TTC549 (cell line): ENCODE results near the gene ACE.

Source experiments
- FAIRE-seq: peaks from 2 replicates; lab custom pipeline; 2012; peaks lifted over from hg19 to GRCh38; lab: Jason Lieb, UNC

The ACE gene

GRCh38 chr17:63476854-63477479 is at the start of gene ACE:
TSS of gene ACE (plus strand) at chr17:63477061. CDS start at chr17:63477095, 34 bp downstream.
- no peak for FAIRE-seq

DNA sequence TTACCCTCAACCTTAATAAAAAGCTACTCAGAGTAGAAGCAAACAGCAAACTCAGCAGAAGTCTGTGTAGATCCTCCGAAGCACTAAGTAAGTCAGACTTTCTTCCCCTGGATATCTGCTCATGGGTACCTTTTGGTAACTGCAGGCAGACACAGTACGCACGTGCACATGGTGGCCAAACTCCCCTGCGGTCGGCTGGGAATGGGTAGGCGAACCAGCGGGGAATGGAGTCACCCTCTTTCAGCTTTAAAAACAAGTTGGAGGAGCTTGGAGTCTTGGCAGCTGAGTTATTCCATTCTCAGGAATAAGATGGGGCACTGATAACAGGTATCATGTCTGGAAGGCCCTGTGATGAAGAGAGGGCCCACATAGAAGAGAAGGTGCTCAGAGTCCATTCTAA is 47.1 kb upstream of the ACE start:
- FAIRE-seq: no peak

GRCh38 chr17:63430223-63430622 is 46.6 kb upstream of the ACE start:
- FAIRE-seq: no peak

DNA sequence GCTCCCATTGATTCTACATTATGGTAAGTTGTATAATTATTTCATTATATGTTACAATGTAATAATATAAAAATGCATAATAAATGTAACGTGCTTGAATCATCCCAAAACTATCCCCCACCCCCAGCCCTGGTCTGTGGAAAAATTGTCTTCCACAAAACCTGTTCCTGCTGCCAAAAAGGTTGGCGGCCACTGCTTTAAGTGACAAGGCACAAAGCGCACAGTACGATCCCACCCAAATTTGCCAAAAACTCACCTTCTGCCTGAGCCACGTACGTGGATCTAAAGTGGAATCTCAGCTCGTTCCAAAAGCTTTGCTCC is 45.3 kb upstream of the ACE start:
- FAIRE-seq: no peak

DNA sequence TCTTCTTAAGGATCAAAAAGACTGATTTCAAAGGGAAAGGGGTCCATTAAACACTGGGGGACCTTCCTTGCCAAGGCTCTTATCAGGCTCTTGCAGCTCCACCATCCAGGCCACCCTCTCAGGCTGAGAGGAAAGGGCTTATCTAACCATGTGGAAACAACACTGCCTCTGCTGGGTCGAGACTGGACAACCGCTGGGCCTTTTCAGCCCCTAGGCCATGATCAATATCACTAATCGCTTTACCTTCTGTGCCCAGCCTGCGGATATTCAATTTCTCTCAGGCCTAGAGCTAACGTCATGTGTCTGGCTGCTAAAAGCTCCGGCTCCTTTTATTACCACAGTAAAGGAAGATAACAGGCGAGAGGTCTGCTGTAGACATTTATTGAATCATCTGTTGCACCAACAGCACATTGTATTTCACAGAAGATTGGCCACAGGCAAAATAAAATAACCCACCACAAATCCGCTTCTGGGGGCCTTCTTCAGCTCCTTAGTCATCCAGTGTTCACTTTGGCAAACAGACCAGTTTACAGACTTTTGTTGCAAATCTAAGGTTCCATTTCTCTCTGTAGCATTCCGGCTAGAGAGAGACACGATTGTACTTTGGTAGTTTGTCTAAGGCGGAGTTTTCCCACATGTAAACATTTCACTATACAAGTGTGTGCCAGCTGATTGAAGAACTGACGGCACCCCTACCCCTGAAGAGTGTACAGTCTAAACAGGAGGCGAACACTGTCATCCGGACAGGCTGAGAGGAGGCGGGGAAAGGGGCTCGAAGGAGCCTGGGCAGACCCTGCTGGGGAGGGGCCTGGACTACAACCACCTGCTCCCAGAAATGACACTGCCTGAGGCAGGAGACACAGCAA is 44.7 kb upstream of the ACE start:
- no peak for FAIRE-seq

DNA sequence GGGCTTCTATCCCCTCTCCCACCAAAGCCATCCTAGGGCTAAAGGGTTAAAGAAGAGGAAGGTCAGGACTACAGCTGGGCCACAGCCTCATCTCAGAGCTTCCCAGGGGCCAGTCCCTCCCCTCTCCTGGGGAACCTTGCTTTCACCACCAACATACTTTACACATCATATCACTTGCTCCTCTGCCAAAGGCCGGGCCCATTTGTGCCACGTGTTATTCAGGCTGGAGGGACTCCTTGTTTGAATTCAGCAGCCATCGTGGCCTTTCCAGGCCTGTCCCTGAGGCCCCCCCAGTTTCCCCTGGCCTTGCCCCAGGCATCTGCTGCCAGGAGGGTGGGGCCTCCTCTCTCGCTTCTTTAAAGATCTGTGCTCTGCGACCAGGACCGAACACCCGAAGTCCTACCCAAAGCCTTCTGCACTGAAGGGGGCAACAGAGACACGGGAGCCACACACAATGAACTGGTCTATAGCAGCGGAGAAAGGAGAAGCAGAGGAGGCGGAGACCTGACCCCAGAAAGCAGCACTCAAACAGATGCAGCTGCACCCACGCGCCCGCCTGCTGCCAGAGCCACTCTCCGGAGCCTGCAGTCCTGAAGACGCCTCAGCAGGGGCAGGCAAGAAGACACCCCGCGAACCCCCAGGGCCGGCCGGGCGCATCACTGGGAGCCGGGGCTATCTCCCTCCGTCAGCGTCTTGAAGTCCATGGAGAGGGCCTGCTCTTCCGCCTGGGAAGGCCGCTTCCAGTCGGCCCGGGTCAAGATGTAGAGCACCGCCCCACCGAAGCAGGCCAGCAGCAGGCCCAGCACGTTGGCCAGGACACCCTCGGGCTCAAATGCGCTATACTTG is 42.9 kb upstream of the ACE start:
- FAIRE-seq: no peak

DNA sequence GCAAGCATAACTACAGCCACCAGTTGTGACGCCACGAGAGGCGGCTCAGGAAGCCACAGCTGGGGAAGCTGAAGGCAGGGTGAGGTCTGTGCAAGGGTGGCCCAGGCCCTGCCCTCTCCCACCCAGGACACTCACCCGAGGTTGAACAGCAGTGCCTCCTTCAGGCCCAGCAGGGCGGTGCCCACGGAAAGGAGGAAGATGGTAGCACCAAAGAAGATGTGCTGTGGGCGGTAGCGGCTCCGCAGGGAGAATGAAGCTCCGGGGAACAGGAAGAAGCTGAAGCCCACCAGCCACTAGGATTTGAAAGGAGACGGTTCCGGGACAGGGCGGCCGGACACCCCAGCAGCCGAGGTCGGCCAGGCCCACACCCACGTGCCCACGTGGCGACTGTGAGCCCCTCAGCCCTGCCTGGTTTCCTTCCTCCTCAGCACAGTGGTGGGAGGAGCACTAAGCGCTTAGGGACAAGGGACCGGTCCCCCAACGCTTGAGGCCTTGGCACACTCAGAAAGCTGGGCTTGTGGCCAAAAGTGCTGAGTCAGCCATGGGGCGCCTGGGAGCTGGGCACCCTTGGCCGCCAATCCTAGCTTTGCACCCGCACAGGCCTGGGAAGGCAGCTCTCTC is 41.8 kb upstream of the ACE start:
- no peak for FAIRE-seq

DNA sequence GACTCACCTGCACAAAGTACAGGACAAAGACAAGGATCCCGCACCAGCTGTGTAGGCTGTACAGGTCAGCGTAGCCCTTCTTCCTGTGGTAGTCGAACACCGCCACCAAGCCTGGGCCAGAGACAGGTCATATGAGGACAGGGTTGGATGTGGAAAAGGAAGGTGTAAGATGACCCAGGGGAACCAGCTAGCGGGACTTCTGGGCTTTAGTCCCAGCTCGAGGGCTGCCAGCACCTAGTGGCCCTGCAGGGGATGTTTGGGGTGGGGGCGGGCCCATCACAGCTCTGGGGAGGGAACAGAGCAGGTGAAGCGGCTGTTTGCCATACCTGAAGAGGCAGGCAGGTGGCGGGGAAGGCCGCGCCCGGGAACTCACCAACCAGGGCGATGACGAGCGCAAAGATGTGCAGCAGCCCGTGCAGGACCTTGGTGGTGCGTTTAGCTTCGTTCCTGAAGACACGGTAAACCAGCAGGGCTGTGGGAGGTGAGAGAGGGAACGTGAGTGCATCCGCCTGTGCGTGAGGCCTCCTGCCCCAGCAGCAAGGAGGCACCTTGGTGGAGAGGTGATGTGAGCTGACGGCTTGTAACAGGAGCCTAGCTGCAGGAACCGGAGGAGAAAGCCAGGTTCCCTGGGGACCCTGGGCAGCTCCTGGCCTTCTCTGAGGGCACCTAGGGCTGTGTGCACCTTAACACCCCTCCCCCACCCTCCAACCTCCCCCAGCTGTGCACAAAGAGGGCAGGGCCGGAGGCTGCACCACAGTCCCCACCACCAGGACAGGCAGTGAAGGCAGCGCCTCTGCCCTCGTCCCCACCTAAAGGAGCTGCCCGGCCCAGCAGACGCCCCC is 41.0 kb upstream of the ACE start:
- FAIRE-seq: no peak

- FAIRE-seq: no peak
Measured at GRCh38 chr17:63436523-63437110, 40.2 kb upstream of the ACE start.

GRCh38 chr17:63437287-63438091 is 39.4 kb upstream of the ACE start:
- no peak for FAIRE-seq

DNA sequence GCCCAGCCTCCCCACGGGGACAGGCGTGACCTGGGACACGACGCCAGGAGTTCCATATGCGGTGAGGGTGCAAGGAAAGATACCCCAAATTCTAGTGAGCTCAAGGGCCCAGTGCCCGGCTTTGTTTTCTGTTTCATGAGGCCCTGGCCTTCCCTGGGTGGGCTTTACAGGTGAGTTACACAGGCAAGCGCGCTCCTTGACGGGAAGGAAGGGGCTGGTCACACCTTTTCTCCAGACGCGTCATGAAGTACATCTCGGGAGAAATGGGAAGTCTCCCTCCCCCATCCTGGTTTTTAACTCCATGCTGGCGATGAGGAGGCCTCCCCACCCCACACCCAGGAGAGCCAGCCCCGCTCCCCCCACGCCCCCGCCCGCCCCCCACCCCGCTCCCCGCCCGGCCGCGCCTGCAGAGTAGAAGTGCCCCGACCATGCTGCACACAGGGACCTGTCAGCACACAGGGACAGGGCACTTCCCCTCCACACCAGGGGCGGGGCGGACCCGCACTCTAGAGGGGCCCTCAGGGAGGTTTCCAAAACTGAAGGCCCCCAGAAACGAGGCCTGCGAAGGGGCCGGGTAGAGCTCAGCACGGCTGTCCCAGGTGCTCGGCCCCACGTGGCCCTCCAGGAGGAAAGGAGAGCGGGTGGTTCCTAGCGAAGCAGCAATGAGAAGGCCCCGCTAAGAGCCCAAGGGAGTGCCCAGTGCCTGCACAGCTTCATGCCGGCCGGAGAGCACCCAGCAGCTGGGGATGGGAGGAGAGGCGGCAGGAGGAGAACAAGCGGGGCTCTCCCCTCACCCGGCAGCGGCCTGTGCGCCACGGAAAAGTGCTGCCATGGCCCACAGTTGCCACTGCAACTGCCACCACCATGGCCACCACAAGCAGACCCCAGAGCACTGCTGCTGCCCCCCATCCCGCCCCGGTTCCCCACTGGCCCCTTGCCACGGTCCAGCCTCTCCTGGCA is 38.5 kb upstream of the ACE start:
- no peak for FAIRE-seq

DNA sequence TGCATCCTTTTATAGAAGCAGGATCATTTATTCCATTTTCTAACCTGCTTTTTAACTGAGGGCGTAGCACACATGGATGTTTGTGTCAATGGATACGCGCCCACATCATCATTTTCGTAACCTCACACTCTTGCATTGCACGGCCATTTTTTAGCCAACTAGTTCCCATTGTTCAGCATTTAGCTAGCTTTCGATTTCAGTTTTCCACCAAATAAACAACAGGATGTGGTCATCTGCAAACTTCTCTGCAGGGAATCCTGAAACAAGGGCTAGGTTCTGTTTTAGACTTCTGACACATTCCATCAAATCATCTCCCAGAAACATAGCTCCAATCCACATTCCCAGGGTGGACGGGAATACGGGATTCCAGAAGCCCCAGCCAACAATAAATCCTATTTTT is 37.2 kb upstream of the ACE start:
- FAIRE-seq: no peak

DNA sequence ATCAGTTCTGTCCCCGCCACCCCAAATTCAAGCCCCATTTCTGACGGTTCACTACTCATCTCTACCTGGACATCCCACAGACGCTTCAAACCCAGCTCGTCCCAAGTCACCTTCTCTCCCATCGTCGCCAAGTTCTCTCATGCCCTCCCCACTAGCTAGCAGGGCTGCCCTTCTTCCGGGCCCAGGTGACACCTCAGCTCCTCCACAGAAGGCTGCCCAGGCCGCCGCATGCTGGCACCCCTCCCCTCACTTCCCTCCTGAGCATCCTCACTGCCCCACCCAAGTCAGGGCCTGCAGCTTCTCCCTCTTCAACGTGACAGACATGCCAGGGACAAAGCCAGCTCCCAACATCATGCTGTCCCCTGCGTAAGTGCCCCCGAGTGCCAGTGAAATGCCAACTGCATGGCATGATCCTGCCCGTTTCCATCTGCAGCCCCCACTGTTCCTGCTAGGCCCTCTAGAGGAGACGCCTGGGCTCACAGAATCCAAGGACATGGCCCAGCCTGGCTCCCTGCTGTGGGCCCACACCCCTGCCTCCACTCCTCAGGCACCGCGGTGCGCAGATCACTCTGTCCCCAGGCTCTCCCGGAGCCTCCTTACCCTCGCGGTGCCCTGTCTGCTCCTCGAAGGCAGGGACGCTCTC is 36.6 kb upstream of the ACE start:
- no peak for FAIRE-seq

- FAIRE-seq: no peak
Measured at GRCh38 chr17:63440770-63441335, 36.0 kb upstream of the ACE start.

DNA sequence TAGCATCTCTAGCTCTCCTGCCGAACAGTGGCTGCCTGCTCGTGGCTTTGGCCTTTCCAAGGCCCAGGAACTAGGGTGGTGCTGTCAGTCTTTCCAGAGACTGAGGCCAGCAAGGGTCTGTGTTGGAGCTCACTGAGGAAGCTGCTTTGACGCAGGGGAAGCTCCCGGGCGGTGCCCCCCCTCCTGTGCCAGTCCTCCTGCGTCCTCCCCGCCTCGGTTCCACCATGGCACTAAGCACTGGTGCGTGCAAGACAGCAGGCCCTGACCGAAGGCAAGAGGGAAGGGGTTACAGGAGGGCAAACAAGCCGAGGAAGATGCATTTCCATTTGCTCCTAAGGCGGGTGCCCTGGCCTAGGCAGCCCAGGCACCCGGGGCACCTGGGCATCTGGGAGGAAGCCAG is 35.2 kb upstream of the ACE start:
- no peak for FAIRE-seq

GRCh38 chr17:63442074-63442473 is 34.8 kb upstream of the ACE start:
- FAIRE-seq: no peak

DNA sequence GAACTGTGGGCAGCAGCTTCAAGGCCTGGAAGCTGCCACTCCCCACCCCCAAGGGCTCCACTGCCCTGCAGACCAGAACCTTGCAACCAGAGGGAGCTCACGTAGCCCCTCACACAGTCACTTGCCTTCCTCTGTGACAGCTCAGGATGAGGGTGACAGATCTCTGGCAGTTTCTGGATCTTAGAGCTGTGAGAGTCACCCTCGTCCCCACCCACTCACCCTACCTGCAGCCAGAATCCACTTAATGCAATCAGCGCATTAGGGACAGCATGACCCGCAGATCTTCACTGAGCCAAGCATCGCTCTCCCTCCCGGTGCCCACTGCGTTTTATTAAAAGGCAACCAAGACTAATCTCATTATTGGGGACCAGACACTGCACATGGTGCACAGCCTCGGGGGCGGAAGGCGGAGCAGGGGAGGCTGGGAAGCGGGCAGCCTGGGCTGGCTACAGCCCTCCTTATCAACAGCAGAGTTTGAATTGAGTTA is 34.3 kb upstream of the ACE start:
- no peak for FAIRE-seq

DNA sequence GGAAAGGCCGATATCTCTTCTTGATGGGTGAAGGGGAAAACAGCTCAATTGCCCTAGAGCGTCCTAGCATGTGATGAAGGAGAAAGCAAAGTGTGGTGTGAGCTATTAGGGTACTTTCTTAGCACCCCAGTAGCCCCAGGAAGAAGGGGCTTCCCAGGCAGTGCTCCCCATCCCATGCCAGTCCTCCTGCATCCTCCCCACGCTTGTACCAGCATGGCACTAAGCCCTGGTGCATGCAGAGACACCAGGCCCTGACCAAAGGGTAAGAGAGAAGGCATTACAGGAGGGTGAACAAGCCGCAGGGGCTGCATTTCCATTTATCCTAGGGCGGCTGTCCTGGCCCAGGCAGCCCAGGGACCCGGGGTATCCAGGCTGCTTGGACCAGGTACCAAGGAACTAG is 33.8 kb upstream of the ACE start:
- FAIRE-seq: no peak
